ENCODE measurements around the gene ELMOD2.
"Not testable (repeated sequence)": the region's sequence is repeated elsewhere in the genome, so short reads cannot be mapped to it uniquely, and the experiment has no call there.

Gene ELMOD2

DNA sequence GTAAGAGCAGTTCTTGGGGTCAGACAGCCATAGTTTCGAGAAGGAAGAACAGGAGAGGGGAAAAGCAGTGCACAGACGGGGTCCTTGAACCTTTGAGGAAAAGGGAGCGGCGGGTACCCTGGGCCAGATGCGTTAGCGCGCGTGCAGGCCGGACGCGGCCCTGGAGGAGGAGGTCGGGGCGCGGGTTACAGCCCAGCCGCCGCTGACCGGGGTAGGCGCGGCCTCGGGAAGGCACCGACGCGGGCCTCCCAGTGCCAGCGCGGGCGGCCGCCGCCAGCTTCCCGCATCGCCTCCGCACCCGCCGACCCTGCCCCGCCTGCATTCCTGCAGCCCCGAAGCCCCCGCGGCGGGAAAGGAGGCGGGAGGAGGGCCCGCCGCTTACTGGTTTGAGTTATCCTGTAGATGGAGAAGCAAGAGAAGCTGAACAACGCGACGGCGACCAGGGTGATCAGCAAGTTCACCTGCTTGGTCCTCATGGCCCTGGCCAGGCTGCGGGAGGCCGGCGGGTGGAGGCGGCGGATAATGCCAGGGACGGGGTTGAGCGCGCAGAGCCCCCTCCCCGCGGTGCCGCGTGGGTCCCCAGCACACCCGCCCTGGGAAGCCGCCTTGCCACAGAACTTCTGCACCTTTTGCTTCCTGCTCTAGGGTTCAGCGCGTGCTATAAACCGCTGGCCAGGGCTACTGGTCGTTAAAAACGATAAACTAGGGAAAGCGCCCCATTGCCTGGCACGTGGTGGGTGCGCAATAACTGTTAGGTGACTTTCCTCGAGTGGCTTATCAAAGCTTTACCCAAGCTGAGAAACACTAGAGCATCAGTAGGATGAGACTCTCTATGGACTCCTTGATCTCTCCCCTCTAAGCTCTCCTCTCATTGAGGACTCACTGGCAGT, 26.0 kb upstream of the ELMOD2 start, which contains the start of gene MGAT4D:
TSS of gene MGAT4D (minus strand) at position 547 of the 890 bp plus-strand sequence. CDS start at position 476, 71 bp downstream.
- no peaks in the 10 kb centered on the region for H4K20me1 ChIP-seq (ENCODE audit: insufficient read depth, low read length)
- no peak within 1 kb of the TSS for H3K9ac ChIP-seq (ENCODE audit: low read length)
- no peak for TF ChIP-seq EZH2phosphoT487 (IDR thresholded peaks at IDR 0.05; ENCODE audit: low read depth)
- H2AFZ ChIP-seq (ENCODE audit: low read depth, low read length) = no peak within 1 kb of the TSS
- H3K9me3 ChIP-seq (ENCODE audit: insufficient read depth, low read length) = no peaks in the 10 kb centered on the region
- H3K4me2 ChIP-seq (ENCODE audit: low read length) = no peak within 1 kb of the TSS
- no peak within 1 kb of the TSS for H3K4me3 ChIP-seq (ENCODE audit: low read length)
- H3K4me1 ChIP-seq (ENCODE audit: low read length) = no peaks in the 10 kb centered on the region
- H3K36me3 ChIP-seq (replicated peaks; ENCODE audit: low read depth, low read length) = no peaks in the 10 kb centered on the region
- no peak within 1 kb of the TSS for H3K27ac ChIP-seq (ENCODE audit: low read length)
- no peaks in the 10 kb centered on the region for H3K79me2 ChIP-seq (ENCODE audit: low read length)
- H3K27me3 ChIP-seq (ENCODE audit: low read depth, low read length) = peaks cover 32% of the 10 kb centered on the region

DNA sequence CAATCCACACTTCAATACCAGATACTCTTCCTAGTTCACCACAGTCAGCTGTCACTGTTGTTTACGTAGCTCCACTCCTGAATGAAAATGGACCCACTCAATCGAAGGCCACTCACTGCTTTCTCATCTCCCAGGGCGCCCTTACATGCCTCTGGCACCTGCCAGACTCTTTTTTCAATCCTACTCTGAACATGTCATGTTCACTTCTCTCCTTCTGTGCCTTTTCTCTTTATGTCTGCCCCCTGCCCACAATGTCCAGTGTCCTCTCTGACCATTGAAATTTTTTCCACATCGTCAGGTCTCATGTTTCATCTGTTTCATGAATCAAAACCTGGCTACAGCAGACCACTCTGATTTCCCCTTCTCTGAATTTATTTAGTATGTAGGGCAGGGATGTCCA, 24.6 kb upstream of the ELMOD2 start:
- no peak overlapping the region for H3K9ac ChIP-seq (ENCODE audit: low read length)
- H3K79me2 ChIP-seq (ENCODE audit: low read length) = no peaks in the 10 kb centered on the region
- H3K4me2 ChIP-seq (ENCODE audit: low read length) = no peak overlapping the region
- H4K20me1 ChIP-seq (ENCODE audit: insufficient read depth, low read length) = no peaks in the 10 kb centered on the region
- H2AFZ ChIP-seq (ENCODE audit: low read depth, low read length) = no peak overlapping the region
- H3K4me1 ChIP-seq (ENCODE audit: low read length) = no peaks in the 10 kb centered on the region
- peaks cover 33% of the 10 kb centered on the region for H3K27me3 ChIP-seq (ENCODE audit: low read depth, low read length)
- no peaks in the 10 kb centered on the region for H3K36me3 ChIP-seq (replicated peaks; ENCODE audit: low read depth, low read length)
- H3K4me3 ChIP-seq (ENCODE audit: low read length) = no peak overlapping the region
- TF ChIP-seq EZH2phosphoT487 (IDR thresholded peaks at IDR 0.05; ENCODE audit: low read depth) = no peak
- TF ChIP-seq, protein P1, sequence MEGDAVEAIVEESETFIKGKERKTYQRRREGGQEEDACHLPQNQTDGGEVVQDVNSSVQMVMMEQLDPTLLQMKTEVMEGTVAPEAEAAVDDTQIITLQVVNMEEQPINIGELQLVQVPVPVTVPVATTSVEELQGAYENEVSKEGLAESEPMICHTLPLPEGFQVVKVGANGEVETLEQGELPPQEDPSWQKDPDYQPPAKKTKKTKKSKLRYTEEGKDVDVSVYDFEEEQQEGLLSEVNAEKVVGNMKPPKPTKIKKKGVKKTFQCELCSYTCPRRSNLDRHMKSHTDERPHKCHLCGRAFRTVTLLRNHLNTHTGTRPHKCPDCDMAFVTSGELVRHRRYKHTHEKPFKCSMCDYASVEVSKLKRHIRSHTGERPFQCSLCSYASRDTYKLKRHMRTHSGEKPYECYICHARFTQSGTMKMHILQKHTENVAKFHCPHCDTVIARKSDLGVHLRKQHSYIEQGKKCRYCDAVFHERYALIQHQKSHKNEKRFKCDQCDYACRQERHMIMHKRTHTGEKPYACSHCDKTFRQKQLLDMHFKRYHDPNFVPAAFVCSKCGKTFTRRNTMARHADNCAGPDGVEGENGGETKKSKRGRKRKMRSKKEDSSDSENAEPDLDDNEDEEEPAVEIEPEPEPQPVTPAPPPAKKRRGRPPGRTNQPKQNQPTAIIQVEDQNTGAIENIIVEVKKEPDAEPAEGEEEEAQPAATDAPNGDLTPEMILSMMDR (IDR thresholded peaks at IDR 0.05; ENCODE audit: low read depth, low read length) = no peak
- no peaks in the 10 kb centered on the region for H3K9me3 ChIP-seq (ENCODE audit: insufficient read depth, low read length)
- H3K27ac ChIP-seq (ENCODE audit: low read length) = no peak overlapping the region

DNA sequence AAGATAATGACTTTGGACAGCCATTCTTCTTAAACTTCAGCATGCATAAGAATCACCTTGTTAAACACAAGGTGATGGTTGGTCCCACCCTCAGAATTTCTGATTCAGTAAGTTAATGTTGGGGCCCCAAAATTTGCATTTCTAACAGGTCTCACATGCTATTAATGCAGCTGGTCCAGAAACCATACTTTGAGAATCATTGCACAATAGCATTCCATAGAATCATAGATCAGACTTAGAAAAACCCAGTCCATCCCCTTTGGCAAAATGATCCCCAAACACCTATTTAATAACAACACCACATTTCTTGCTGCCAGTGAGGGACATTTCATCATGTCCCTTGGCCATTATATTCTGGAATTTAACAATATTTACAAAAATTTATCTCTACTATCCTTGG, 19.7 kb upstream of the ELMOD2 start:
- Histone ChIP-seq H3K27me3 (ENCODE audit: low read depth, low read length) (peaks cover 37% of the 10 kb centered on the region), H3K9me3 (ENCODE audit: insufficient read depth, low read length) (no peaks in the 10 kb centered on the region), H2AFZ (ENCODE audit: low read depth, low read length) (no peak overlapping the region), H3K4me3 (ENCODE audit: low read length) (no peak overlapping the region), H3K36me3 (replicated peaks; ENCODE audit: low read depth, low read length) (no peaks in the 10 kb centered on the region), H4K20me1 (ENCODE audit: insufficient read depth, low read length) (no peaks in the 10 kb centered on the region), H3K79me2 (ENCODE audit: low read length) (no peaks in the 10 kb centered on the region), H3K27ac (ENCODE audit: low read length) (no peak overlapping the region), H3K9ac (ENCODE audit: low read length) (no peak overlapping the region), H3K4me2 (ENCODE audit: low read length) (no peak overlapping the region), H3K4me1 (ENCODE audit: low read length) (no peaks in the 10 kb centered on the region)
- TF ChIP-seq, protein P1 (IDR thresholded peaks at IDR 0.05; ENCODE audit: low read depth, low read length) = no peak
- no peak for TF ChIP-seq EZH2phosphoT487 (IDR thresholded peaks at IDR 0.05; ENCODE audit: low read depth)

DNA sequence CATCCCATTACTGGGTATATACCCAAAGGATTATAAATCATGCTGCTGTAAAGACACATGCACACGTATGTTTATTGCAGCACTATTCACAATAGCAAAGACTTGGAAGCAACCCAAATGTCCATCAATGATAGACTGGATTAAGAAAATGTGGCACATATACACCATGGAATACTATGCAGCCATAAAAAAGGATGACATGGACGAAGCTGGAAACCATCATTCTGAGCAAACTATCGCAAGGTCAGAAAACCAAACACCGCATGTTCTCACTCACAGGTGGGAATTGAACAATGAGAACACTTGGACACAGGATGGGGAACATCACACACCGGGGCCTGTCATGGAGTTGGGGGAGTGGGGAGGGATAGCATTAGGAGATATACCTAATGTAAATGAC, 10.2 kb upstream of the ELMOD2 start:
- H3K36me3 ChIP-seq (replicated peaks; ENCODE audit: low read depth, low read length); H3K79me2 ChIP-seq (ENCODE audit: low read length); H3K27me3 ChIP-seq (ENCODE audit: low read depth, low read length); H2AFZ ChIP-seq (ENCODE audit: low read depth, low read length); H3K9me3 ChIP-seq (ENCODE audit: insufficient read depth, low read length); H3K4me3 ChIP-seq (ENCODE audit: low read length); H3K4me1 ChIP-seq (ENCODE audit: low read length); H4K20me1 ChIP-seq (ENCODE audit: insufficient read depth, low read length); H3K4me2 ChIP-seq (ENCODE audit: low read length); H3K9ac ChIP-seq (ENCODE audit: low read length); H3K27ac ChIP-seq (ENCODE audit: low read length): not testable (repeated sequence)

DNA sequence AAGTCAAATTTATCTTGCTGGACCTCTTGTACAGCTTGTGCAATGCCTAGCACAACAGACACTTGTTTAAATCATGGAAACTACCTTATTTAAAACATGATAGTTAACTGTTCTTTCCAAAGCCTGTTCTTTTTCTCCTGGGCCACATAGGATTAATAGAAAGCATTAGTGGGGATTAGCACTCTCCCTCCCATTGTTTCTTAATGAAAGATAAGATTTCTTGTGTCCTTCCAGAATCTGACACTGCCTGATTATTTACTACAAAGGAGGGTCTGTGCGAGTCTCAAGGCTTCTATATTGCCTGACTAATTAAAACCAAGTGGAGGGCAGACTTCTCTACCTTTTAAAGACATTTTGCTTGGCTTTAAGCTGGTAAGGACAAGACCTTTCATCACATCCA, 8.5 kb upstream of the ELMOD2 start:
- Histone ChIP-seq H3K4me2 (ENCODE audit: low read length) (no peak overlapping the region), H3K9ac (ENCODE audit: low read length) (no peak overlapping the region), H3K4me1 (ENCODE audit: low read length) (no peaks in the 10 kb centered on the region), H3K27ac (ENCODE audit: low read length) (no peak overlapping the region), H3K36me3 (replicated peaks; ENCODE audit: low read depth, low read length) (no peaks in the 10 kb centered on the region), H3K27me3 (ENCODE audit: low read depth, low read length) (0 out of 2 replicates have a peak, but pooled peaks cover 5% of the 10 kb centered on the region), H2AFZ (ENCODE audit: low read depth, low read length) (no peak overlapping the region), H3K9me3 (ENCODE audit: insufficient read depth, low read length) (no peaks in the 10 kb centered on the region), H4K20me1 (ENCODE audit: insufficient read depth, low read length) (no peaks in the 10 kb centered on the region), H3K4me3 (ENCODE audit: low read length) (no peak overlapping the region), H3K79me2 (ENCODE audit: low read length) (no peaks in the 10 kb centered on the region)
- TF ChIP-seq EZH2phosphoT487 (IDR thresholded peaks at IDR 0.05; ENCODE audit: low read depth) = no peak
- TF ChIP-seq, protein P1 (IDR thresholded peaks at IDR 0.05; ENCODE audit: low read depth, low read length) = no peak

Data from OCI-LY3 (cell line).